ENCODE measurements around the gene MBNL1.

DNA sequence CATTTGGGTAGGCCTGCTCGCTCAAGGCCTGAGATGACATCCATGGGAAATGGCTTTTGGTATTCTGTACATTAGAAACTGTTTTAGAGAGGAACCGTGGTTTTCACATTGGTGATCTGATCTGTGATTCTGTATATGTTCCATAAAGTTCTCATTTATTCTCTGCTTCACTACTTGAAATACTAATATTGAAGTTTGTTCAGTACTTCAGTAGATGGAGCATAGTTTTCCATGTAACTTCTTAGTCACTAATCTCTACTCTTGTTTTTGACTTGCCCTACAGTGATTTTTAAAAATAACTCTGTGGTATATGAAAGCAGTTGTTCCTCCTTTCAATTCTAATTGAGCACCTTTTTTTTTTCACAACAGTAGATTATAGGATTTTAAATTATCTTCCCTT, 66.5 kb downstream of the MBNL1 start:
- TF ChIP-seq, protein P1, sequence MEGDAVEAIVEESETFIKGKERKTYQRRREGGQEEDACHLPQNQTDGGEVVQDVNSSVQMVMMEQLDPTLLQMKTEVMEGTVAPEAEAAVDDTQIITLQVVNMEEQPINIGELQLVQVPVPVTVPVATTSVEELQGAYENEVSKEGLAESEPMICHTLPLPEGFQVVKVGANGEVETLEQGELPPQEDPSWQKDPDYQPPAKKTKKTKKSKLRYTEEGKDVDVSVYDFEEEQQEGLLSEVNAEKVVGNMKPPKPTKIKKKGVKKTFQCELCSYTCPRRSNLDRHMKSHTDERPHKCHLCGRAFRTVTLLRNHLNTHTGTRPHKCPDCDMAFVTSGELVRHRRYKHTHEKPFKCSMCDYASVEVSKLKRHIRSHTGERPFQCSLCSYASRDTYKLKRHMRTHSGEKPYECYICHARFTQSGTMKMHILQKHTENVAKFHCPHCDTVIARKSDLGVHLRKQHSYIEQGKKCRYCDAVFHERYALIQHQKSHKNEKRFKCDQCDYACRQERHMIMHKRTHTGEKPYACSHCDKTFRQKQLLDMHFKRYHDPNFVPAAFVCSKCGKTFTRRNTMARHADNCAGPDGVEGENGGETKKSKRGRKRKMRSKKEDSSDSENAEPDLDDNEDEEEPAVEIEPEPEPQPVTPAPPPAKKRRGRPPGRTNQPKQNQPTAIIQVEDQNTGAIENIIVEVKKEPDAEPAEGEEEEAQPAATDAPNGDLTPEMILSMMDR (conservative IDR thresholded peaks at IDR 0.05; ENCODE audit: low read depth, low read length) = no peak
- no peak for TF ChIP-seq EZH2 (IDR thresholded peaks at IDR 0.05; ENCODE audit: borderline replicate concordance, low read depth, low read length, poor library complexity, severe bottlenecking)
